MM.1S (cell line): ENCODE data around the gene ZNF526.

Experiments
- EZH2 ChIP-seq: fragments of 300-600 bp; sonication (generic); optimal IDR thresholded peaks from 2 replicates; pipeline ENCODE3; 2017; ENCODE audit warnings: low read depth, mild to moderate bottlenecking, antibody characterized with exemption, low read length, mixed read lengths
- EZH2phosphoT487 ChIP-seq: fragments of 300-600 bp; sonication (generic); IDR thresholded peaks from 2 replicates; pipeline ENCODE4 v1.6.1; 2018; ENCODE audit warnings: antibody characterized with exemption, low read length
- TF ChIP-seq, protein P1 (sequence below): fragments of 300-600 bp; sonication (generic); IDR thresholded peaks from 2 replicates; pipeline ENCODE4 v1.5.1; 2016; ENCODE audit warnings: antibody characterized with exemption, low read length, mixed read lengths

DNA sequence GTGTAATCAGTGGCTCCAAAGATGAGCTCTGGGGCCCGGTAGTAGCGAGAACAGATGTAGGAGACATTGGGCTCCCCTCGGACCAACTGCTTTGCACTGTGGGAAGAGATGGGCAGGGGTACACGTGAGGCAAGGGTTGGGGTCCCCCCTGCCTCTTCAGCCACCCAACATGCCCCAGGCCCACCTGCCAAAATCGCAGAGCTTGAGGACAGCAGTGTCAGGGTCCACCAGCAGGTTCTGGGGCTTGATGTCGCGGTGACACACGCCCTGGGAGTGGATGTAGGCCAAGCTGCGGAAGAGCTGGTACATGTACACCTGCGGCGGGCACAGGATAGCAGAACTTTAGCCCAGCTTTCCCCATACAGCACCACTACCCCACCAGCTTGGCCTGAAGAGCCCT lies 14.3 kb downstream of the ZNF526 start:
- TF ChIP-seq, protein P1, sequence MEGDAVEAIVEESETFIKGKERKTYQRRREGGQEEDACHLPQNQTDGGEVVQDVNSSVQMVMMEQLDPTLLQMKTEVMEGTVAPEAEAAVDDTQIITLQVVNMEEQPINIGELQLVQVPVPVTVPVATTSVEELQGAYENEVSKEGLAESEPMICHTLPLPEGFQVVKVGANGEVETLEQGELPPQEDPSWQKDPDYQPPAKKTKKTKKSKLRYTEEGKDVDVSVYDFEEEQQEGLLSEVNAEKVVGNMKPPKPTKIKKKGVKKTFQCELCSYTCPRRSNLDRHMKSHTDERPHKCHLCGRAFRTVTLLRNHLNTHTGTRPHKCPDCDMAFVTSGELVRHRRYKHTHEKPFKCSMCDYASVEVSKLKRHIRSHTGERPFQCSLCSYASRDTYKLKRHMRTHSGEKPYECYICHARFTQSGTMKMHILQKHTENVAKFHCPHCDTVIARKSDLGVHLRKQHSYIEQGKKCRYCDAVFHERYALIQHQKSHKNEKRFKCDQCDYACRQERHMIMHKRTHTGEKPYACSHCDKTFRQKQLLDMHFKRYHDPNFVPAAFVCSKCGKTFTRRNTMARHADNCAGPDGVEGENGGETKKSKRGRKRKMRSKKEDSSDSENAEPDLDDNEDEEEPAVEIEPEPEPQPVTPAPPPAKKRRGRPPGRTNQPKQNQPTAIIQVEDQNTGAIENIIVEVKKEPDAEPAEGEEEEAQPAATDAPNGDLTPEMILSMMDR: no peak
- TF ChIP-seq EZH2: no peak
- no peak for TF ChIP-seq EZH2phosphoT487
